K562 (cell line): Measurements from ENCODE around the gene DNALI1. TPM values are rescaled to one million over a fixed set of nuclear protein-coding genes. Genes with fewer than 3 reads are reported as not detected.

ENCODE experiments used
- ATAC-seq: fragments of 200-7000 bp; cut with Tn5 transposase; 3 replicates; pipeline ENCODE4 v1.9.1; 2020; ENCODE audit warnings: moderate library complexity
- BruUV-seq: library from RNA; stranded (reverse); fragments of 400-500 nt; replicated peaks from 2 replicates; lab custom pipeline; 2021; lab: Mats Ljungman, UMichigan
- CTCF ChIA-PET: fragments of 300-600 bp; formaldehyde crosslinking; extraction: SDS; loops from one replicate; lab custom pipeline; 2021; ENCODE audit warnings: low intra/inter-chr PET ratio; lab: Yijun Ruan, JAX
- POLR2A ChIA-PET: fragments of 300-600, 350-650 bp; sonication (Branson Sonifier 250); formaldehyde crosslinking; extraction: SDS; loops from one replicate; lab custom pipeline; 2021; ENCODE audit warnings: antibody characterized with exemption, inconsistent platforms; lab: Yijun Ruan, JAX
- DNase-seq, 4 experiments: peaks; one replicate each; pipeline versions ENCODE4 v3.0.0 to v3.0.0-alpha.2; 2011 to 2018; ENCODE audit warnings: low spot score in 3 of 4, mixed read lengths in 3 of 4; ENCODE audit errors: extremely low read depth in 1 of 4
- FAIRE-seq: peaks from 2 replicates; lab custom pipeline; 2011; peaks lifted over from hg19 to GRCh38; lab: Jason Lieb, UNC
- H2AFZ ChIP-seq: 2 replicates; pipeline ENCODE4 v1.6.0; 2011; ENCODE audit warnings: low read depth, low read length, control low read depth, inconsistent platforms
- H3K27ac ChIP-seq: fragments of 200-600 bp; 3 replicates; pipeline ENCODE4 v1.8.0; 2011; ENCODE audit warnings: low read depth, mild to moderate bottlenecking, control low read depth, inconsistent platforms, low read length, moderate library complexity, mixed read lengths; ENCODE audit errors: extremely low read depth
- H3K27me3 ChIP-seq, 2 experiments: fragments of 300-600 bp in 1 of 2; 2 replicates in 1 of 2; 3 replicates in 1 of 2; pipeline versions ENCODE4 v1.6.0 to v1.8.0; 2011; ENCODE audit warnings: inconsistent platforms in 2 of 2, low read length in 2 of 2, mild to moderate bottlenecking in 1 of 2, mixed read lengths in 1 of 2, moderate library complexity in 1 of 2; ENCODE audit not compliant: control insufficient read depth in 2 of 2, insufficient read depth in 2 of 2
- H3K36me3 ChIP-seq: fragments of 300-600 bp; 3 replicates; pipeline ENCODE4 v1.8.0; 2011; ENCODE audit warnings: mild to moderate bottlenecking, low read length, inconsistent platforms; ENCODE audit not compliant: control insufficient read depth, insufficient read depth
- H3K4me1 ChIP-seq, 2 experiments: fragments of 200-600 bp in 1 of 2; replicated peaks in 1 of 2; 2 replicates in 1 of 2; 3 replicates in 1 of 2; pipeline versions ENCODE4 v1.5.1 to v1.8.0; 2011; ENCODE audit warnings: inconsistent platforms in 2 of 2, low read length in 2 of 2, mild to moderate bottlenecking in 1 of 2, mixed read lengths in 1 of 2, moderate library complexity in 1 of 2; ENCODE audit not compliant: control insufficient read depth in 2 of 2, insufficient read depth in 2 of 2
- H3K4me2 ChIP-seq: 2 replicates; pipeline ENCODE4 v1.6.1; 2011; ENCODE audit warnings: low read length, control low read depth, inconsistent platforms, mixed read lengths; ENCODE audit not compliant: insufficient read depth
- H3K4me3 ChIP-seq: fragments of 200-600 bp; sonication (generic), shearing (Covaris generic); 2 replicates; pipeline ENCODE4 v1.5.1; 2016; ENCODE audit warnings: control low read depth, inconsistent platforms
- H3K79me2 ChIP-seq: fragments of 200-600 bp; 3 replicates; pipeline ENCODE4 v1.8.0; 2011; ENCODE audit warnings: low read length, inconsistent platforms; ENCODE audit not compliant: control insufficient read depth, insufficient read depth
- H3K9ac ChIP-seq, 2 experiments: 2 replicates each; pipeline versions ENCODE4 v1.6.0 to v1.6.1; 2011; ENCODE audit warnings: low read depth in 2 of 2, low read length in 2 of 2, control low read depth in 1 of 2, inconsistent platforms in 1 of 2, mild to moderate bottlenecking in 1 of 2, mixed read lengths in 1 of 2; ENCODE audit not compliant: insufficient read depth in 1 of 2
- H3K9me1 ChIP-seq: one replicate; pipeline ENCODE4 v1.6.0; 2011; ENCODE audit warnings: inconsistent platforms, mild to moderate bottlenecking, low read length, moderate library complexity; ENCODE audit not compliant: control insufficient read depth, insufficient read depth
- H3K9me3 ChIP-seq: replicated peaks from 2 replicates; pipeline ENCODE4 v1.5.1; 2011; ENCODE audit warnings: low read depth, low read length, inconsistent platforms; ENCODE audit not compliant: control insufficient read depth, insufficient read depth
- H4K20me1 ChIP-seq: replicated peaks from 2 replicates; pipeline ENCODE4 v1.6.1; 2011; ENCODE audit warnings: low read length, inconsistent platforms, mixed read lengths; ENCODE audit not compliant: control insufficient read depth, insufficient read depth
- CBX1 ChIP-seq: sonication (generic); IDR thresholded peaks from 2 replicates; pipeline ENCODE4 v1.6.1; 2016; ENCODE audit warnings: antibody characterized with exemption, low read depth, mild to moderate bottlenecking
- CEBPB ChIP-seq: fragments of 450-650 bp; IDR thresholded peaks from 2 replicates; pipeline ENCODE4 v1.6.1; 2016; ENCODE audit warnings: missing genetic modification characterization, missing compliant biosample characterization
- CEBPG ChIP-seq, 3 experiments: fragments of 200-800 bp in 1 of 3; sonication (Bioruptor generic) in 1 of 3; sonication (generic) in 1 of 3; formaldehyde crosslinking in 1 of 3; IDR thresholded peaks in 2 of 3; conservative IDR thresholded peaks in 1 of 3; 2 replicates each; pipeline versions ENCODE4 v1.6.1 to v1.8.0; 2016 to 2022; ENCODE audit warnings: missing compliant biosample characterization in 2 of 3, missing genetic modification characterization in 2 of 3, mild to moderate bottlenecking in 1 of 3, missing genetic modification reagents in 1 of 3
- COPS2 ChIP-seq: fragments of 450-650 bp; conservative IDR thresholded peaks from 2 replicates; pipeline ENCODE4 v1.6.1; 2016; ENCODE audit warnings: mild to moderate bottlenecking, moderate library complexity
- DACH1 ChIP-seq: fragments of 450-650 bp; IDR thresholded peaks from 2 replicates; pipeline ENCODE4 v1.6.1; 2018; ENCODE audit not compliant: partially characterized antibody
- FOXK1 ChIP-seq: sonication (generic); formaldehyde crosslinking; IDR thresholded peaks from 2 replicates; pipeline ENCODE4 v1.8.0; 2022; ENCODE audit warnings: missing genetic modification reagents, mild to moderate bottlenecking, borderline replicate concordance
- ILF3 ChIP-seq: fragments of 450-650 bp; IDR thresholded peaks from 2 replicates; pipeline ENCODE4 v1.6.1; 2018; ENCODE audit warnings: antibody characterized with exemption, mild to moderate bottlenecking, moderate library complexity, borderline replicate concordance
- NFE2L1 ChIP-seq: fragments of 450-650 bp; IDR thresholded peaks from 2 replicates; pipeline ENCODE4 v1.6.1; 2016; ENCODE audit warnings: missing genetic modification characterization, low read depth, mild to moderate bottlenecking, missing compliant biosample characterization, moderate library complexity, borderline replicate concordance
- RBFOX2 ChIP-seq: fragments of 200-400 bp; formaldehyde crosslinking; IDR thresholded peaks from 2 replicates; pipeline ENCODE4 v1.6.1; 2017; ENCODE audit warnings: low read depth, mild to moderate bottlenecking, low read length, moderate library complexity
- SRSF9 ChIP-seq: fragments of 200-400 bp; formaldehyde crosslinking; IDR thresholded peaks from 2 replicates; pipeline ENCODE4 v1.6.1; 2017; ENCODE audit warnings: low read depth, low read length, borderline replicate concordance
- ZNF699 ChIP-seq: fragments of 250-450 bp; sonication (Bioruptor Pico); IDR thresholded peaks from 2 replicates; pipeline ENCODE4 v1.8.0; 2021; ENCODE audit warnings: mild to moderate bottlenecking, moderate library complexity; ENCODE audit not compliant: insufficient replicate concordance
- WGBS: fragments of 100-300 bp; shearing (Covaris generic); methylation state at CpG from one replicate; pipeline ENCODE4 v1.1.6; 2016; ENCODE audit warnings: low coverage, mixed read lengths; ENCODE audit not compliant: insufficient coverage; ENCODE audit errors: missing lambda C conversion rate; 5-methylcytosine and 5-hydroxymethylcytosine counted together
- in situ Hi-C: fragments of 300-500 bp; cut with MboI; formaldehyde crosslinking; loops from 4 replicates; pipeline ENCODE4 v1.15.0; 2018; ENCODE audit warnings: inconsistent platforms, mixed read lengths
- intact Hi-C: fragments of 100-400 bp; cut with micrococcal nuclease; formaldehyde crosslinking; loops from 2 replicates; pipeline ENCODE4 v1.14.2; 2022
- polyA plus RNA-seq, 8 experiments: library from polyadenylated mRNA; depleted of rRNA in 4 of 8; stranded (reverse) in 5 of 8; unstranded in 3 of 8; fragments of >200 nt; fragmentation: Nextera tagmentation in 2 of 8; fragmentation: Illumina TruSeq in 1 of 8; extraction: Ambion mirVana in 2 of 8; extraction: Trizol in 1 of 8; gene quantifications; 2 replicates each; pipeline versions ENCODE4 v1.2.1 to v1.2.3, GENCODE V29; 2011 to 2014; ENCODE audit warnings: inconsistent platforms in 1 of 8, missing spikeins in 1 of 8
- total RNA-seq, 7 experiments: library from RNA; depleted of rRNA in 6 of 7; stranded (reverse); fragments of >200 nt in 6 of 7; fragmentation: Illumina TruSeq in 2 of 7; extraction: Trizol in 2 of 7; gene quantifications; 2 replicates each; pipeline versions ENCODE4 v1.2.1 to v1.2.3, GENCODE V29; 2011 to 2021; ENCODE audit warnings: low replicate concordance in 1 of 7
- TF ChIP-seq, protein P1 (sequence below), 2 experiments: fragments of 450-650 bp in 1 of 2; sonication (generic) in 1 of 2; formaldehyde crosslinking in 1 of 2; IDR thresholded peaks in 1 of 2; conservative IDR thresholded peaks in 1 of 2; 2 replicates each; pipeline versions ENCODE4 v1.6.1 to v1.8.1; 2016 to 2023; ENCODE audit warnings: mild to moderate bottlenecking in 2 of 2, moderate library complexity in 2 of 2, inconsistent platforms in 1 of 2, missing genetic modification reagents in 1 of 2

Gene DNALI1
- total and polyA plus RNA-seq, 9 of the 15 experiments (the other 6 are each of a cell fraction or from before 2014, with no cell fraction given): 0.87 to 5.6 (median 1.2) TPM

DNA sequence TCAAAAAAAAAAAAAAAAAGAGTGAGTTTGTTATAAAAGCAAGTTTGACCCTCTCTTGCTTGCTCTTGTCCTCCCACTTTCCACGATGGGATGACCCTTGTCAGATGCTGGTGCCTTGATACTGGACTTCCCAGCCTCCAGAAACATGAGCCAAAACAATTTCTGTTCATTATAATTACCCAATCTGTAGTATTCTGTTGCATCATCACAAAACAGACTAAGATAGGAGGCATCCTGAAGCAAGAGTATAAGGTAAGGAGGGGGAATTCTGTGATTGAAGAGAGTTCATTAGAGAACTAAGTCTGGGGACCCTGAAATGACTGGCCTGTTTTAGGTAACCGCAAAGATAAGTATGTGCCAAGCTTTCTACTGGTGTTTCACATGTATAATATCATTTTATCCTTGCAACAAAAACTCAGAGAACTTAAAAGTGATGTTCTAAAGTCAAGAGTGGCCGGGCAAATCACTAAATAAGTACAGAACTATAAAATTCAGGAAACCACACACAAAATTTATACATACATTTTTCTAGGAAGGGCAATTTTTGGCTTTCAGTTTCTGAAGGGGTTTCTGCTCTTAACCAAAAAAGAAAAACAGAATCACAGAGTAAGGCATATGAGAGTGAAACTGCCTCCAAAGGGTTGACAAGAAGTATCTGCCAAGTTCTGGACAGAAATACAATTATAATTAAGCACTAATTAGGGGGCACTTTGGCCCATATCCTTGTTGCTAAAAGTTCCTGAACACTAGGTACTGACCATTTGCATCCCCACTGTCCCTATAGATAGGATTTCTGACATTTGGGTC lies 14.0 kb downstream of the DNALI1 start:
- Histone ChIP-seq H3K4me2 (no peak overlapping the region), H3K27ac (no peak overlapping the region), H3K9ac (no peak overlapping the region), H3K79me2 (no peaks in the 10 kb centered on the region), H3K27me3 (no peaks in the 10 kb centered on the region), H3K4me3 (no peak overlapping the region), H3K4me1 (no peaks in the 10 kb centered on the region; a peak in 1 of 5 replicates), H3K9me1 (peaks cover 5% of the 10 kb centered on the region), H2AFZ (no peak overlapping the region), H4K20me1 (no peaks in the 10 kb centered on the region), H3K36me3 (peaks cover 97% of the 10 kb centered on the region), H3K9me3 (no peaks in the 10 kb centered on the region)
- 87% methylated on average over 3 of the region's 3 CpGs for WGBS
- ATAC-seq: no peak
- ChIA-PET CTCF (interaction anchor here (0.6 kb wide), 1 partner anchor 90 kb away, joined by 3 read pairs; no protein-coding TSS in a partner anchor), POLR2A (interaction anchor here (1.0 kb wide), 1 partner anchor 14 kb away, joined by 3 read pairs; no protein-coding TSS in a partner anchor)
- in situ Hi-C loops (no loop called here), intact Hi-C loops (no loop called here)
- DNase-seq: no peak
- no peak for FAIRE-seq
- no TSS peak for BruUV-seq
- TF ChIP-seq CBX1: no peak
- TF ChIP-seq CEBPB: peak; percentile 38; the same call in 1 of the 2 replicates
- no peak for TF ChIP-seq COPS2
- TF ChIP-seq DACH1: no peak
- TF ChIP-seq RBFOX2: 0 out of 2 replicates have a peak, but pooled peaks have one; percentile 13
- no peak for TF ChIP-seq FOXK1 (CRISPR knock-in tag)
- TF ChIP-seq, protein P1, sequence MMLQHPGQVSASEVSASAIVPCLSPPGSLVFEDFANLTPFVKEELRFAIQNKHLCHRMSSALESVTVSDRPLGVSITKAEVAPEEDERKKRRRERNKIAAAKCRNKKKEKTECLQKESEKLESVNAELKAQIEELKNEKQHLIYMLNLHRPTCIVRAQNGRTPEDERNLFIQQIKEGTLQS (IDR thresholded peaks at IDR 0.05): peak; percentile 70
- TF ChIP-seq, protein P1 (CRISPR knock-in tag; conservative IDR thresholded peaks at IDR 0.05): no peak
- TF ChIP-seq ZNF699 (CRISPR knock-in tag): no peak
- no peak for TF ChIP-seq NFE2L1 (tag)
- TF ChIP-seq ILF3: no peak
- TF ChIP-seq SRSF9: no peak
- TF ChIP-seq CEBPG (CRISPR knock-in tag; IDR thresholded peaks at IDR 0.05): no peak
- peak; percentile 47 to 72 for TF ChIP-seq CEBPG (tag; conservative IDR thresholded peaks at IDR 0.05 in 1 of 2, IDR thresholded peaks at IDR 0.05 in 1 of 2)
